Uterus (tissue), 4 donors: Measurements from ENCODE around the gene ANKRD60. TPM values are rescaled to one million over a fixed set of nuclear protein-coding genes. Genes with fewer than 3 reads are reported as not detected.

Experiments used
- DNase-seq, 2 donors: peaks; one replicate each; pipeline ENCODE4 v3.0.0-alpha.2; 2019 to 2020
- H3K27ac ChIP-seq, 2 donors: fragments of 200-600 bp; sonication (generic); 1 replicate in 1 of 2; 2 replicates in 1 of 2; pipeline ENCODE4 v1.5.1; 2016 to 2018
- H3K27me3 ChIP-seq, 2 donors: fragments of 200-600 bp; sonication (generic); one replicate each; pipeline ENCODE4 v1.5.1; 2018 to 2019; ENCODE audit warnings: control low read depth in 1 of 2
- H3K36me3 ChIP-seq, 2 donors: fragments of 200-600 bp; sonication (generic); one replicate each; pipeline ENCODE4 v1.5.1; 2019; ENCODE audit warnings: control low read depth in 1 of 2
- H3K4me1 ChIP-seq, 2 donors: fragments of 200-600 bp; sonication (generic); one replicate each; pipeline ENCODE4 v1.5.1; 2018 to 2019; ENCODE audit warnings: control low read depth in 1 of 2
- H3K4me3 ChIP-seq, 2 donors: fragments of 200-600 bp; sonication (generic); 1 replicate in 1 of 2; 2 replicates in 1 of 2; pipeline ENCODE4 v1.5.1; 2018 to 2019; ENCODE audit warnings: mild to moderate bottlenecking in 1 of 2
- H3K9me3 ChIP-seq, 2 donors: fragments of 200-600 bp; sonication (generic); one replicate each; pipeline ENCODE4 v1.5.1; 2019; ENCODE audit warnings: control low read depth in 1 of 2
- POLR2A ChIP-seq, 2 donors: fragments of 450-650 bp; IDR thresholded peaks; one replicate each; pipeline ENCODE4 v1.6.1; 2016; ENCODE audit warnings: antibody characterized with exemption in 2 of 2, mild to moderate bottlenecking in 1 of 2, moderate library complexity in 1 of 2
- intact Hi-C: fragments of 100-400 bp; cut with DNase I; formaldehyde crosslinking; loops from one replicate; pipeline ENCODE4 v1.15.1; 2023; ENCODE audit warnings: low total_unique reads
- total RNA-seq, 4 donors: library from RNA; depleted of rRNA in 3 of 4; stranded (reverse); fragments of >200 nt in 3 of 4; gene quantifications; one replicate each; pipeline versions ENCODE4 v1.1.0 to v1.2.4, GENCODE V29; 2014 to 2023
- TF ChIP-seq, protein P1 (sequence below), 4 experiments: fragments of 200-600 bp in 2 of 4; fragments of 450-650 bp in 2 of 4; sonication (generic) in 2 of 4; IDR thresholded peaks; one replicate each; pipeline ENCODE4 v1.5.1; 2016 to 2019; ENCODE audit warnings: antibody characterized with exemption in 4 of 4, mild to moderate bottlenecking in 2 of 4, moderate library complexity in 1 of 4
- donor health status: DM: yes; HTN: yes; CAD: no.

Gene ANKRD60
- total RNA-seq, 4 donors from 2014 or later: not detected

DNA sequence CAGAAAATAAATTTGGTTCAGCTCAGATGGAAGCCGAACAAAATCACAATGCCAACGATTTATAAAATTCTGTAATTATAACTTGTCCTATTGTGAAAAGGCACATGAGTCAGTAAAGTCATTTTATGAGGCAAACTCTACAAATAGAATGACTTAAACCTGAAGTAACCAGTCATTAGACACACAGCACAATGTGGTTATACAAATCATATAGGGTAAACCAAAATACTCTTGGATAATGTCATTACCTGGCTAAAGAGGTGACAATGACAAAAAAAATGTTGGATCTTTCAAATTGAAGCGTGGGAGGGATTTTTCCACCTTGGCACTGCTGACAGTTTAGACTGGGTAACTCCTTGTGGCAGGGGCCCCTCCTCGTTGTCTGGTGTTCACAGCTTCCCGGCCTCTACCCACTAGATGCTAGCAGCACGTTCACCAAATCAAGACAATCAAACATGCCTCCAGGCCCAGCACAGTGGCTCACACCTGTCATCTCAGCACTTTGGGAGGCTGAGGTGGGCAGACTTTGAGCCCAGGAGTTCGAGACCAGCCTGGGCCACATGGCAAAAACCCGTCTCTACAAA lies 5.0 kb downstream of the ANKRD60 start:
- Histone ChIP-seq H3K27ac (no peak overlapping the region), H3K9me3 (no peaks in the 10 kb centered on the region), H3K4me3 (no peak overlapping the region), H3K4me1 (peaks cover 0 to 4% of the 10 kb centered on the region in 2 donors), H3K36me3 (no peaks in the 10 kb centered on the region), H3K27me3 (peaks cover 5 to 10% of the 10 kb centered on the region in 2 donors)
- no peak for DNase-seq
- intact Hi-C loops: no loop called here
- no peak for TF ChIP-seq POLR2A (IDR thresholded peaks at IDR 0.05)
- TF ChIP-seq, protein P1, sequence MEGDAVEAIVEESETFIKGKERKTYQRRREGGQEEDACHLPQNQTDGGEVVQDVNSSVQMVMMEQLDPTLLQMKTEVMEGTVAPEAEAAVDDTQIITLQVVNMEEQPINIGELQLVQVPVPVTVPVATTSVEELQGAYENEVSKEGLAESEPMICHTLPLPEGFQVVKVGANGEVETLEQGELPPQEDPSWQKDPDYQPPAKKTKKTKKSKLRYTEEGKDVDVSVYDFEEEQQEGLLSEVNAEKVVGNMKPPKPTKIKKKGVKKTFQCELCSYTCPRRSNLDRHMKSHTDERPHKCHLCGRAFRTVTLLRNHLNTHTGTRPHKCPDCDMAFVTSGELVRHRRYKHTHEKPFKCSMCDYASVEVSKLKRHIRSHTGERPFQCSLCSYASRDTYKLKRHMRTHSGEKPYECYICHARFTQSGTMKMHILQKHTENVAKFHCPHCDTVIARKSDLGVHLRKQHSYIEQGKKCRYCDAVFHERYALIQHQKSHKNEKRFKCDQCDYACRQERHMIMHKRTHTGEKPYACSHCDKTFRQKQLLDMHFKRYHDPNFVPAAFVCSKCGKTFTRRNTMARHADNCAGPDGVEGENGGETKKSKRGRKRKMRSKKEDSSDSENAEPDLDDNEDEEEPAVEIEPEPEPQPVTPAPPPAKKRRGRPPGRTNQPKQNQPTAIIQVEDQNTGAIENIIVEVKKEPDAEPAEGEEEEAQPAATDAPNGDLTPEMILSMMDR (IDR thresholded peaks at IDR 0.05): no peak

DNA sequence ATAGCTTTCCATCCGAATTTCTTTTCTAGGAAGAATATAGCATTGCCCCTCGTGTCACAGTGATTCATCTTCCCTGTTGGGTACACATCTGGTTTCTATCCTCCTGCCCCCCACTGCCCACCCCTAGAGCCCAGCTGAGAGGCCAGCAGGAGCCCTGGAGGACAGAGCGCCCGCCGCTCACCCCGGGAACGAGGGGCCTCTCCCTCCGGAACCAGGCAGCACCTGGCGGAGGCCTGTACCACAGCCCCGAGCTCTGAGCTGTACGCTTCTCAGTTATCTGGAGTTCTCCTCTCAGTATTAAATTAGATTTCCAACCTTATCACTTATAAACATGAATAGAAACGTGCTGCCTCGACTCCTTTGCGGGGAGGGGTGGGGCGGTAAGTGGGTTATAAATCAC lies 6.0 kb downstream of the ANKRD60 start:
- Histone ChIP-seq H3K36me3 (no peaks in the 10 kb centered on the region), H3K27me3 (peaks cover 0 to 5% of the 10 kb centered on the region in 2 donors), H3K9me3 (no peaks in the 10 kb centered on the region), H3K27ac (no peak overlapping the region), H3K4me1 (no peaks in the 10 kb centered on the region), H3K4me3 (no peak overlapping the region)
- DNase-seq: no peak
- intact Hi-C loops: no loop called here
- TF ChIP-seq, protein P1 (IDR thresholded peaks at IDR 0.05): no peak
- no peak for TF ChIP-seq POLR2A (IDR thresholded peaks at IDR 0.05)

DNA sequence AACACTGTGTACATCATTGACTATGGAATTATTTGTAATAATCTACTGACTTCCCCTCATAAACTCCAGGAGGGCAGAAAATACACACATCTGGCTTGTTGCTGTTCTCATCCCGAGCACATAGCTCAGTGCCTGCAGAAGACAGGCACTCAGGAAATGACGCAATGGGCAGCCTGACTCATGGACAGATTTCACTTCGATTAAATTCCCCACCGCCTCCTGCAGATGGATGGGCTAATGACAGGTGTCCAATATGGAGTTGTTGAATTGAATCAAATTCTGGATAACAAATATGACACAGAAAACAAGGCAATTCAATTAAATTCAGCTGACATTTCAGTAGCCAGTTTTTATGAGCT lies 9.1 kb downstream of the ANKRD60 start:
- no peaks in the 10 kb centered on the region for H3K4me1 ChIP-seq
- H3K36me3 ChIP-seq: no peaks in the 10 kb centered on the region
- no peaks in the 10 kb centered on the region for H3K9me3 ChIP-seq
- TF ChIP-seq POLR2A (IDR thresholded peaks at IDR 0.05): no peak
- TF ChIP-seq, protein P1 (IDR thresholded peaks at IDR 0.05): no peak
- intact Hi-C loops: loop anchor here (10.0 kb wide), 1 partner anchor 705 kb away; no protein-coding TSS in a partner anchor
- H3K27me3 ChIP-seq: no peaks in the 10 kb centered on the region
- H3K4me3 ChIP-seq: no peak overlapping the region
- DNase-seq: no peak
- H3K27ac ChIP-seq: no peak overlapping the region

DNA sequence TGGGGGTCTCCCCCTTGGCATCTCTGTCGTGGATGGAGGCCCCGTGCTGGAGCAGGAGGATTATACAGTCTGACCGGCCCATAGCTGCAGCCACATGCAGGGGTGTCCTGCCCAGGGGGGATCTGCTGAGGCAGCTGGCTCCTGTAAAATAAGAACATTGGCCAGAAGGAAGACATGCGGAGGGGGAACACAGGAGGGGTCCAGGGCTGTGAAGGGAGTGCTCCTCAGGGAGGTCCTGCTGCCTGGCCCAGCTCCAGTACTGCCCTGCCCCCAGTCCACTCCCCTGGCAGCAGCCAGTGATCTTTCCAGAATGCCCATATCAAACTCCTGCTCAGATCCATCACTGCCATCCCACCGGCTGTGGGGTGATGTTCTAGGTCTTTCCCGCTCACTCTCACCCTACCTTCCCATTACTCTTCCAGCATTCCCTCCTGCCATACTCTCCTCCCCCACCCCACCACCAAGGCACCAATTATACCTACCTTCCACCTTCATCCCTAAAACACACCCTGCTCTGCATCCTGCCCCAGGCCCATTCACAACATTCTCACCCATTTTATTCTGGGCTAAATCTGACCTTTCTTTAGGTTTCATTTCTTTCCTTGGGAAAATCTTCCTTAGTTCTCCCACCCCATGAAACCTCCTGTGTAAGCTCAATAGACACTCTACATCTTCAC lies 9.7 kb downstream of the ANKRD60 start:
- DNase-seq: no peak
- Histone ChIP-seq H3K27me3 (no peaks in the 10 kb centered on the region), H3K36me3 (no peaks in the 10 kb centered on the region)

DNA sequence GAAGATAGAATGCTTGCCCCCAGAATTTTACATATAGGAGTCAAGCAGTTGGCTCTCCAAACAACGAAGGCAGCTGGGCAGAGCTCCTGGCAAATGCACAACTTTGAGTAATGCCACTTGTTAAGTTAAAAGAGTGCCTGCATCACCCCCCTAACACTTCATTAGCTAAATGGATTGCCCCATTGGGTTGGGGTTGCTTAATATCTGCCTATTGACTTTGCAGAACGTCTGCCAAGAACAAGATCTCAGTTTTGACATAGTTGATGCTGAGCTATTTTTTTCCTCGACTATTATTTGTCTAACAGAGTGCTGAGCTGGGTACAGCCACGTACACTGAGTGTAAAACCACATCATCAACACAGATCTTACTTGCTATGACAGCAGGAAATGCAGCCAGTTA lies 12.1 kb downstream of the ANKRD60 start:
- DNase-seq: no peak
- Histone ChIP-seq H3K27me3 (no peaks in the 10 kb centered on the region), H3K9me3 (no peaks in the 10 kb centered on the region), H3K27ac (no peak overlapping the region), H3K4me3 (no peak overlapping the region), H3K4me1 (no peaks in the 10 kb centered on the region), H3K36me3 (no peaks in the 10 kb centered on the region)
- TF ChIP-seq, protein P1 (IDR thresholded peaks at IDR 0.05): no peak
- TF ChIP-seq POLR2A (IDR thresholded peaks at IDR 0.05): no peak
- intact Hi-C loops: loop anchor here (10.0 kb wide), 1 partner anchor 702 kb away; no protein-coding TSS in a partner anchor

More for the DNA sequence above, 9.7 kb downstream of the ANKRD60 start:
- Histone ChIP-seq H3K4me1 (no peaks in the 10 kb centered on the region), H3K9me3 (no peaks in the 10 kb centered on the region), H3K27ac (no peak overlapping the region), H3K4me3 (no peak overlapping the region)
- TF ChIP-seq POLR2A (IDR thresholded peaks at IDR 0.05): no peak
- TF ChIP-seq, protein P1 (IDR thresholded peaks at IDR 0.05): no peak
- intact Hi-C loops: loop anchor here (10.0 kb wide), 1 partner anchor 704 kb away; no protein-coding TSS in a partner anchor
